DND-41 (cell line): ENCODE data around the gene TFF2.

Experiments used
- ATAC-seq: fragments of 200-7000 bp; cut with Tn5 transposase; 3 replicates; pipeline ENCODE4 v1.9.1; 2021; ENCODE audit warnings: low read depth; ENCODE audit not compliant: insufficient read depth
- DNase-seq: peaks from one replicate; pipeline ENCODE4 v3.0.0-alpha.2; 2020
- H2AFZ ChIP-seq: 2 replicates; pipeline ENCODE4 v1.6.0; 2012; ENCODE audit warnings: low read depth, low read length
- H3K27ac ChIP-seq: 2 replicates; pipeline ENCODE4 v1.5.1; 2012; ENCODE audit warnings: low read length, inconsistent platforms
- H3K27me3 ChIP-seq: fragments of 200-600 bp; sonication (generic); 2 replicates; pipeline ENCODE4 v1.6.0; 2012; ENCODE audit warnings: low read length, mild to moderate bottlenecking, inconsistent platforms; ENCODE audit not compliant: insufficient read depth, poor library complexity
- H3K36me3 ChIP-seq: 2 replicates; pipeline ENCODE4 v1.5.1; 2012; ENCODE audit warnings: low read length, inconsistent platforms; ENCODE audit not compliant: insufficient read depth
- H3K4me1 ChIP-seq: 2 replicates; pipeline ENCODE4 v1.5.1; 2012; ENCODE audit warnings: mild to moderate bottlenecking, low read length; ENCODE audit not compliant: insufficient read depth
- H3K4me2 ChIP-seq: 2 replicates; pipeline ENCODE4 v1.6.0; 2012; ENCODE audit warnings: mild to moderate bottlenecking, moderate library complexity, low read length, inconsistent platforms; ENCODE audit not compliant: insufficient read depth
- H3K4me3 ChIP-seq, 2 experiments: fragments of 200-600 bp in 1 of 2; shearing (Covaris generic) in 1 of 2; 2 replicates each; pipeline ENCODE4 v1.5.1; 2012 to 2016; ENCODE audit warnings: inconsistent platforms in 2 of 2, low read length in 2 of 2, mild to moderate bottlenecking in 2 of 2, low read depth in 1 of 2, moderate library complexity in 1 of 2
- H3K79me2 ChIP-seq: 2 replicates; pipeline ENCODE4 v1.6.0; 2012; ENCODE audit warnings: low read length, inconsistent platforms; ENCODE audit not compliant: insufficient read depth
- H3K9ac ChIP-seq: 2 replicates; pipeline ENCODE4 v1.6.0; 2012; ENCODE audit warnings: low read depth, mild to moderate bottlenecking, inconsistent platforms, low read length, moderate library complexity
- H3K9me3 ChIP-seq: 2 replicates; pipeline ENCODE4 v1.5.1; 2012; ENCODE audit warnings: low read length, moderate library complexity, mild to moderate bottlenecking, inconsistent platforms; ENCODE audit not compliant: insufficient read depth, severe bottlenecking
- H4K20me1 ChIP-seq: 2 replicates; pipeline ENCODE4 v1.6.0; 2012; ENCODE audit warnings: low read length; ENCODE audit not compliant: insufficient read depth
- CTCF ChIP-seq: IDR thresholded peaks from 2 replicates; pipeline ENCODE4 v1.5.1; 2012; ENCODE audit warnings: borderline replicate concordance, low read length, moderate library complexity, mild to moderate bottlenecking; ENCODE audit not compliant: poor library complexity, severe bottlenecking; ENCODE audit errors: extremely low read depth
- EZH2 ChIP-seq: IDR thresholded peaks from 3 replicates; pipeline ENCODE4 v1.6.1; 2012; ENCODE audit warnings: borderline replicate concordance, low read depth, mild to moderate bottlenecking, moderate library complexity, low read length, inconsistent platforms; ENCODE audit not compliant: severe bottlenecking

Gene TFF2

GRCh38 chr21:42395302-42395701 lies 44.5 kb upstream of the TFF2 start:
- H3K27me3 ChIP-seq, result no peaks in the 10 kb centered on the region
- no peak overlapping the region for H3K27ac ChIP-seq
- no peak overlapping the region for H3K9ac ChIP-seq
- H3K4me1 ChIP-seq, result peaks cover 3% of the 10 kb centered on the region; the same call in 1 of the 2 replicates
- ATAC-seq (no peak), DNase-seq (no peak)
- H2AFZ ChIP-seq, result no peak overlapping the region
- no peaks in the 10 kb centered on the region for H3K79me2 ChIP-seq
- no peaks in the 10 kb centered on the region for H3K9me3 ChIP-seq
- no peak for TF ChIP-seq EZH2
- no peak for TF ChIP-seq CTCF
- no peak overlapping the region for H3K4me3 ChIP-seq
- H4K20me1 ChIP-seq, result no peaks in the 10 kb centered on the region
- H3K36me3 ChIP-seq, result no peaks in the 10 kb centered on the region
- no peak overlapping the region for H3K4me2 ChIP-seq

GRCh38 chr21:42393443-42393950 lies 42.7 kb upstream of the TFF2 start:
- Histone ChIP-seq H3K27ac (no peak overlapping the region), H4K20me1 (no peaks in the 10 kb centered on the region), H3K9ac (no peak overlapping the region), H3K27me3 (no peaks in the 10 kb centered on the region), H3K4me3 (no peak overlapping the region), H3K79me2 (no peaks in the 10 kb centered on the region), H3K9me3 (no peaks in the 10 kb centered on the region), H3K4me2 (no peak overlapping the region), H3K4me1 (0 out of 2 replicates have a peak, but pooled peaks cover 3% of the 10 kb centered on the region), H3K36me3 (no peaks in the 10 kb centered on the region), H2AFZ (no peak overlapping the region)
- ATAC-seq (no peak), DNase-seq (no peak)
- TF ChIP-seq CTCF, result no peak

GRCh38 chr21:42392731-42393442 lies 42.1 kb upstream of the TFF2 start:
- H3K27me3 ChIP-seq, result no peaks in the 10 kb centered on the region
- DNase-seq (no peak), ATAC-seq (no peak)
- H3K4me2 ChIP-seq, result no peak overlapping the region
- H3K4me3 ChIP-seq, result no peak overlapping the region
- TF ChIP-seq CTCF (no peak), EZH2 (no peak)
- 0 out of 2 replicates have a peak, but pooled peaks cover 3% of the 10 kb centered on the region for H3K4me1 ChIP-seq
- H3K9ac ChIP-seq, result no peak overlapping the region
- H3K79me2 ChIP-seq, result no peaks in the 10 kb centered on the region
- H2AFZ ChIP-seq, result no peak overlapping the region
- H3K9me3 ChIP-seq, result no peaks in the 10 kb centered on the region
- no peak overlapping the region for H3K27ac ChIP-seq
- H3K36me3 ChIP-seq, result no peaks in the 10 kb centered on the region
- H4K20me1 ChIP-seq, result no peaks in the 10 kb centered on the region

- Histone ChIP-seq H3K79me2 (no peaks in the 10 kb centered on the region), H3K27ac (no peak overlapping the region), H4K20me1 (no peaks in the 10 kb centered on the region), H3K4me3 (no peak overlapping the region), H3K27me3 (no peaks in the 10 kb centered on the region), H3K9ac (no peak overlapping the region), H3K4me2 (no peak overlapping the region), H3K36me3 (no peaks in the 10 kb centered on the region), H3K4me1 (no peaks in the 10 kb centered on the region), H2AFZ (no peak overlapping the region), H3K9me3 (no peaks in the 10 kb centered on the region)
- no peak for DNase-seq
- no peak for ATAC-seq
- TF ChIP-seq EZH2 (no peak), CTCF (no peak)
These were observed 40.5 kb upstream of the TFF2 start for GRCh38 chr21:42391297-42391696.
